Osteocyte (in vitro differentiated cells): ENCODE data around the gene AXIN2. TPM values are rescaled to one million over a fixed set of nuclear protein-coding genes. Genes with fewer than 3 reads are reported as not detected.

ENCODE experiments used
- DNase-seq: peaks from one replicate; pipeline ENCODE4 v3.0.0; 2021; ENCODE audit warnings: mixed read lengths; ENCODE audit not compliant: unreplicated experiment; ENCODE audit errors: extremely low spot score
- H3K27ac Mint-ChIP-seq: one replicate; pipeline ENCODE4 v1.8.0; 2021; ENCODE audit warnings: mild to moderate bottlenecking, mixed read lengths; ENCODE audit not compliant: unreplicated experiment
- H3K27me3 Mint-ChIP-seq: one replicate; pipeline ENCODE4 v1.8.0; 2021; ENCODE audit warnings: mixed read lengths; ENCODE audit not compliant: unreplicated experiment
- H3K36me3 Mint-ChIP-seq: one replicate; pipeline ENCODE4 v1.8.0; 2021; ENCODE audit warnings: mixed read lengths; ENCODE audit not compliant: unreplicated experiment
- H3K4me1 Mint-ChIP-seq: one replicate; pipeline ENCODE4 v1.8.0; 2021; ENCODE audit warnings: mixed read lengths; ENCODE audit not compliant: unreplicated experiment
- H3K4me3 Mint-ChIP-seq: one replicate; pipeline ENCODE4 v1.8.0; 2021; ENCODE audit warnings: mild to moderate bottlenecking, moderate library complexity, mixed read lengths; ENCODE audit not compliant: unreplicated experiment
- H3K9me3 Mint-ChIP-seq: one replicate; pipeline ENCODE4 v1.8.0; 2021; ENCODE audit warnings: mixed read lengths; ENCODE audit not compliant: unreplicated experiment
- total RNA-seq: library from RNA; stranded (reverse); gene quantifications from 2 replicates; pipeline ENCODE4 v1.2.1, GENCODE V29; 2021
- TF ChIP-seq, protein P1 (sequence below): fragments of 200-600 bp; sonication (generic); IDR thresholded peaks from 2 replicates; pipeline ENCODE4 v1.5.0; 2021; ENCODE audit warnings: antibody characterized with exemption, mild to moderate bottlenecking, moderate library complexity

Gene AXIN2
- total RNA-seq, 1 donor from 2014 or later, result 16.6 TPM

DNA sequence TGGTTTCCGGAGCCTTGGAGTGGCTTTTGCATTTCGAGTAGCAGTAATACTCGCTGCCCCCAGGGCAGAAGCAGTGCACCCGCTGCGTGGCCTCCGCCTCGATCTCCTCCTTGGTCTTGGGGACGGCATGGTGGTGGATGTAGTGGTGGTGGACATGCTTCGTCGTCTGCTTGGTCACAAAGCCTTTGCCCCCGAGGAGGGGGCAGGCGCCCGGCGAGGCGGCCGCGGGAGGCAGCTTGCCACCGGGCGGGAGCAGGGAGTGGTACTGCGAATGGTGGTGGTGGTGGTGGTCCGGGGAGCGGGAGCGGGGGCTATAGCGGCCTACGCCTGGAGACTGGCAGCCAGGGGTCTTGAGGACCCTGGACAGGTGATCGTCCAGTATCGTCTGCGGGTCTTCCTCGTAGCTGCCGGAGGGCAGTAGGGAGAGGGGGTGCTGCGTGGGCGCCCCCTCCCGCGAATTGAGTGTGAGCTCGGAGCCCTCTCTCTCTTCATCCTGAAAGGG is 24.1 kb downstream of the AXIN2 start:
- H3K27me3 Mint-ChIP-seq, result no peaks in the 10 kb centered on the region
- no peak for DNase-seq
- H3K4me1 Mint-ChIP-seq, result peaks cover 9% of the 10 kb centered on the region
- TF ChIP-seq, protein P1, sequence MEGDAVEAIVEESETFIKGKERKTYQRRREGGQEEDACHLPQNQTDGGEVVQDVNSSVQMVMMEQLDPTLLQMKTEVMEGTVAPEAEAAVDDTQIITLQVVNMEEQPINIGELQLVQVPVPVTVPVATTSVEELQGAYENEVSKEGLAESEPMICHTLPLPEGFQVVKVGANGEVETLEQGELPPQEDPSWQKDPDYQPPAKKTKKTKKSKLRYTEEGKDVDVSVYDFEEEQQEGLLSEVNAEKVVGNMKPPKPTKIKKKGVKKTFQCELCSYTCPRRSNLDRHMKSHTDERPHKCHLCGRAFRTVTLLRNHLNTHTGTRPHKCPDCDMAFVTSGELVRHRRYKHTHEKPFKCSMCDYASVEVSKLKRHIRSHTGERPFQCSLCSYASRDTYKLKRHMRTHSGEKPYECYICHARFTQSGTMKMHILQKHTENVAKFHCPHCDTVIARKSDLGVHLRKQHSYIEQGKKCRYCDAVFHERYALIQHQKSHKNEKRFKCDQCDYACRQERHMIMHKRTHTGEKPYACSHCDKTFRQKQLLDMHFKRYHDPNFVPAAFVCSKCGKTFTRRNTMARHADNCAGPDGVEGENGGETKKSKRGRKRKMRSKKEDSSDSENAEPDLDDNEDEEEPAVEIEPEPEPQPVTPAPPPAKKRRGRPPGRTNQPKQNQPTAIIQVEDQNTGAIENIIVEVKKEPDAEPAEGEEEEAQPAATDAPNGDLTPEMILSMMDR, result no peak
- H3K36me3 Mint-ChIP-seq, result peaks cover 49% of the 10 kb centered on the region
- H3K27ac Mint-ChIP-seq, result no peak overlapping the region
- H3K4me3 Mint-ChIP-seq, result no peak overlapping the region
- H3K9me3 Mint-ChIP-seq, result no peaks in the 10 kb centered on the region

DNA sequence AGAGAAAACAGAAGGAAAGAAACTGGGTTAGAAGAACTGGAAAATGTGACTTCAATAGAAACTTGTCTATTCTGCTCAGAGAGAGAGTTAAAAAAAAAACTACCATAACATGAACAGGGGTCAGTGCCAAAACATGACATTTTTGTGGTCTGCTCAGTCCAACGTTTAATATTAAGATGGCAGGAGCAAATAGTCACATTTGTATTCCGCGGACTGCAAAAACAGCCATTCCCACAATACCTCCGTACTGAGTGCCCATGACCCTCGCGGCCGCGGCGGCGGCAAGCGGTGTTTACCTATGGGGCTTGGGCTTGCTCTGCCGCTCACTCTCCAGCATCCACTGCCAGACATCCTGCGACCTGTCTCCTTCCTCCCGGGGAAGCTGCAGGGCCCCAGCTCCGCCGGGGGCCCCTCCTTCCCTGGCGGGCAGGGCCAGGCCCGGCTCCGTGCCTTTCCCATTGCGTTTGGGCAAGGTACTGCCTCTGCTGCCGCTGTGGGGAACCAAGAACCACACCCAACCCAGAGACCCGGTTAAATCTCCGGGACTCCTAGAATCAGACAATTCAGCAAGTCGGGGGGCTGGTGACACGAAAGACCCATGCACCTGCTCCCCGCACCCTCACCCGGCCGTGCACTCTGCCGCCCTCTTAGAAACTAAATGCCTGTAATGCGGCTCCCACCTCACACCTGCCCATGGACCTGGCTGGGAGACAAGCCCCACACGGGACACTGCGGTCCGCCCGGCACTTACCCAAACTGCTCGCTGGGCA is 24.7 kb downstream of the AXIN2 start:
- H3K4me3 Mint-ChIP-seq, result no peak overlapping the region
- DNase-seq, result no peak
- H3K36me3 Mint-ChIP-seq, result peaks cover 53% of the 10 kb centered on the region
- H3K27me3 Mint-ChIP-seq, result no peaks in the 10 kb centered on the region
- H3K9me3 Mint-ChIP-seq, result no peaks in the 10 kb centered on the region
- H3K27ac Mint-ChIP-seq, result no peak overlapping the region
- TF ChIP-seq, protein P1, result no peak
- peaks cover 16% of the 10 kb centered on the region for H3K4me1 Mint-ChIP-seq

DNA sequence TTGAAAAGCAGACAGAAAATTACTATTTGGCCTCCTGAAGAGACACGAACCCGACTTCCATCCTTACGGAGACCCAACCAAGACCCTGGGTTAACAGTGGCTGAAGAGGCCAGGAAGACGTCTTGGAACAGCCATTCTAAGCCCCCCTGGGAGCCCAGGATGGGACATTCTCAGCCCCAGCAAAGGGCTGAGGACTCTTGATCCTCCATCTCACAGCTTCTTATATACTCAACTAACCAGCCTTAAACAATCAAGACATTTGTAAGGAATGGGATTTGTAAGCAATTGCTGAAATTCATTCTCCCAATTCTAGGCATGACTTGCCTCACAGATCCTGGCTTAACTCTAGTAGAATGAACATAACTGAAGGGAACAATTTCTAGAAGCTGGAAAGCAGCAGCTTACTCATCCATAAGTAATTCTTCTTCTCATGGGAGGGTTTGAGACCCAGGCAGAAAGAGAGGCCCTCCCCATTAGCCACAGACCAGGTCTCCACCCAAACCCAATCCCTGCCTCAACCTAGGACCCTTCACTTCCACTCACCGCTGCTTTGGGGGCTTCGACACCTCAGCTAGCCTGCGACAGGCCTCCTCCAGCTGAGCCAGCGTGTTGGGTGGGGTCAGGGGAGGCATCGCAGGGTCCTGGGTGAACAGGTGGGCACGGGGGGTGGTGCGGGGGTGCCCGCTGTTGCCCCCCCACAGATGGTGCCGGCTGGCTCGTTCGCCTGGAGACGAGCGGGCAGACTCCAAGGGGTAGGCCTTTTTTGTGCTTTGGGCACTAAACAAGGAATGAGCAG is 25.5 kb downstream of the AXIN2 start:
- Mint-ChIP-seq H3K4me3 (no peak overlapping the region), H3K27ac (no peak overlapping the region)
- no peak for DNase-seq

DNA sequence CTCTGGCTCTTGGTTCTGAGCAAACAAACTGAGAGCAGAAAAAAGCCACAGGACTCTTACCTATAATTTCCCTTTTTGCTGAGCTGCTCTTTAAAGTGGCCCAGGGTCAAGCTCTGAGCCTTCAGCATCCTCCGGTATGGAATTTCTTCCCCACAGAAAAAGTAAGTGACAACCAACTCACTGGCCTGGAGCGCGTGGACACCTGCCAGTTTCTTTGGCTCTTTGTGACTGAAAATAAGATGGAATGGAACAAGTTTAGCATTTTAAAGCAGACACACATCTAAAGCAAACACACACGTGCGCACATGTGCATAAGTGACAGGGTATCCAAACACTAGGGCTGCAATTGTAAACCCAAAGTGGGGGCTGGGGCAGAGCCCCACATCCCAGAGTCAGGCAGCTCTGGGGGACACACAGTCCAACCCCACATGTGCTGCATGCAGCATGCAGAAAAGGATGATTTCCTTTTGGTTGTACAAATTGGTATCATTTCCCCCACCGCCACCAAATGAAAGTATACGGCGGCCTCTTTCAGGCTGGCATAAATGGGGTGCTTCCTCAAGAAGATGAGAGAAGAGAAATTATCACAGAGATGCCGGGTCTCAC is 27.5 kb downstream of the AXIN2 start:
- DNase-seq, result no peak
- Mint-ChIP-seq H3K9me3 (no peaks in the 10 kb centered on the region), H3K27me3 (no peaks in the 10 kb centered on the region), H3K4me1 (peaks cover 24% of the 10 kb centered on the region), H3K4me3 (no peak overlapping the region), H3K27ac (no peak overlapping the region), H3K36me3 (peaks cover 40% of the 10 kb centered on the region)
- TF ChIP-seq, protein P1, result no peak

More for the DNA sequence above, 25.5 kb downstream of the AXIN2 start:
- Mint-ChIP-seq H3K27me3 (no peaks in the 10 kb centered on the region), H3K4me1 (peaks cover 24% of the 10 kb centered on the region), H3K36me3 (peaks cover 45% of the 10 kb centered on the region), H3K9me3 (no peaks in the 10 kb centered on the region)
- TF ChIP-seq, protein P1, result no peak
